Activated CD4-positive, alpha-beta T cell treated with anti-CD3 and anti-CD28 coated beads for 36 hours (primary cell): ENCODE data around the gene MRPL55. TPM values are rescaled to one million over a fixed set of nuclear protein-coding genes. Genes with fewer than 3 reads are reported as not detected.
A peak's percentile ranks its signal among the peaks of the same experiment; 100 is the strongest.

Source experiments
- ATAC-seq: fragments of 200-7000 bp; cut with Tn5 transposase; one replicate; pipeline ENCODE4 v1.10.0; 2021; ENCODE audit warnings: mild to moderate bottlenecking, moderate library complexity
- CTCF ChIA-PET: fragments of 350-600 bp; sonication (Branson Sonifier 250); formaldehyde crosslinking; loops from one replicate; lab custom pipeline; 2021; ENCODE audit warnings: antibody characterized with exemption; lab: Charles Lee
- POLR2A ChIA-PET: fragments of 350-600 bp; sonication (Branson Sonifier 250); formaldehyde crosslinking; loops from one replicate; lab custom pipeline; 2021; ENCODE audit warnings: antibody characterized with exemption, inconsistent platforms; lab: Charles Lee
- DNase-seq: peaks from one replicate; pipeline ENCODE4 v3.0.0-alpha.2; 2020
- H3K27ac Mint-ChIP-seq: one replicate; pipeline ENCODE4 v1.8.0; 2021; ENCODE audit warnings: mixed read lengths
- H3K27me3 Mint-ChIP-seq: one replicate; pipeline ENCODE4 v1.8.0; 2021; ENCODE audit warnings: mixed read lengths
- H3K36me3 Mint-ChIP-seq: one replicate; pipeline ENCODE4 v1.8.0; 2021; ENCODE audit warnings: low read depth, mixed read lengths
- H3K4me1 Mint-ChIP-seq: one replicate; pipeline ENCODE4 v1.8.0; 2021; ENCODE audit warnings: mixed read lengths
- H3K4me3 Mint-ChIP-seq: one replicate; pipeline ENCODE4 v1.8.0; 2021; ENCODE audit warnings: mild to moderate bottlenecking, moderate library complexity, mixed read lengths
- H3K9me3 Mint-ChIP-seq: one replicate; pipeline ENCODE4 v1.8.0; 2021; ENCODE audit warnings: low read depth, mixed read lengths
- intact Hi-C, 2 experiments: fragments of 100-400 bp; cut with DNase I in 1 of 2; cut with micrococcal nuclease in 1 of 2; formaldehyde crosslinking; loops; one replicate each; pipeline versions ENCODE4 v1.14.2 to v1.15.1; 2022 to 2024; cut with DNase I, micrococcal nuclease
- total RNA-seq, 2 experiments: library from RNA; stranded (reverse); gene quantifications; one replicate each; pipeline ENCODE4 v1.2.3, GENCODE V29; 2021

Gene MRPL55
- total RNA-seq, 2 experiments from 2014 or later = 51.0 to 57.7 TPM

DNA sequence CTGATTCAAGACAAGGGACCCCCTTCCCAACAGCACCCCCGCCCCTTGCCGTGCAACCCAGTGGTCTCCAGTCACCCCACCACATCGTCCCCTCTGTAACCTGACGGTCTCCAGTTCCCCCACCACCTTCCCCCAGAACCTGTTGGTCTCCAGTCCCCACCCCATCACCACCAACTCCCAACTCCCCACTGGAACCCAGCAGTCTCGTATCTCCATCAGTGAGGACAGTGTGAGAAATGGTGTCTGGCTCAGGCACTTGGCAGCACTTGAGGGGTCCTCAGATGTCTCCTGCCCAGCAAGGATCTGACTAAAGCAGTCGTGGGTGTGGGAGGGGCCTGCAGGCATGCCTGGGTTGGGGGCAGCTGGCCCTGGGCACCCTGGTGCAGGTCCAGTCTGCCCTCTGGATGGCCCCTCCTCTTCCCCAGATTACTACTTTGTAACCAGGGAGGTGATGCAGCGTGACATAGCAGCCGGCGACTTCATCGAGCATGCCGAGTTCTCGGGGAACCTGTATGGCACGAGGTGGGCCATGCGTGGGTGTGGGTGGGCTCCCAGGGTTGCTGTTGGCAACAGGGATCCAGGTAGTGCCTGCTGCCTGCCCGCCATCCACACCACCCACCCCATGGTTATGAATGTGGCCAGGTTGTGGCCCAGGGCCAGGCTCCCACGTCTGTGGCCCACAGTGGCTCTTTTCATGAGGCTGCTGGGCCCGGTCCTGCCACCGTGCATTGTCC, 37.5 kb upstream of the MRPL55 start:
- H3K4me1 Mint-ChIP-seq = peaks cover 24% of the 10 kb centered on the region
- no peaks in the 10 kb centered on the region for H3K27me3 Mint-ChIP-seq
- DNase-seq = no peak
- H3K9me3 Mint-ChIP-seq = no peaks in the 10 kb centered on the region
- ATAC-seq = no peak
- ChIA-PET POLR2A (no interaction called here), CTCF (no interaction called here)
- peaks cover 20% of the 10 kb centered on the region for H3K36me3 Mint-ChIP-seq
- H3K27ac Mint-ChIP-seq = no peak overlapping the region
- no peak overlapping the region for H3K4me3 Mint-ChIP-seq
- intact Hi-C loops = no loop called here

DNA sequence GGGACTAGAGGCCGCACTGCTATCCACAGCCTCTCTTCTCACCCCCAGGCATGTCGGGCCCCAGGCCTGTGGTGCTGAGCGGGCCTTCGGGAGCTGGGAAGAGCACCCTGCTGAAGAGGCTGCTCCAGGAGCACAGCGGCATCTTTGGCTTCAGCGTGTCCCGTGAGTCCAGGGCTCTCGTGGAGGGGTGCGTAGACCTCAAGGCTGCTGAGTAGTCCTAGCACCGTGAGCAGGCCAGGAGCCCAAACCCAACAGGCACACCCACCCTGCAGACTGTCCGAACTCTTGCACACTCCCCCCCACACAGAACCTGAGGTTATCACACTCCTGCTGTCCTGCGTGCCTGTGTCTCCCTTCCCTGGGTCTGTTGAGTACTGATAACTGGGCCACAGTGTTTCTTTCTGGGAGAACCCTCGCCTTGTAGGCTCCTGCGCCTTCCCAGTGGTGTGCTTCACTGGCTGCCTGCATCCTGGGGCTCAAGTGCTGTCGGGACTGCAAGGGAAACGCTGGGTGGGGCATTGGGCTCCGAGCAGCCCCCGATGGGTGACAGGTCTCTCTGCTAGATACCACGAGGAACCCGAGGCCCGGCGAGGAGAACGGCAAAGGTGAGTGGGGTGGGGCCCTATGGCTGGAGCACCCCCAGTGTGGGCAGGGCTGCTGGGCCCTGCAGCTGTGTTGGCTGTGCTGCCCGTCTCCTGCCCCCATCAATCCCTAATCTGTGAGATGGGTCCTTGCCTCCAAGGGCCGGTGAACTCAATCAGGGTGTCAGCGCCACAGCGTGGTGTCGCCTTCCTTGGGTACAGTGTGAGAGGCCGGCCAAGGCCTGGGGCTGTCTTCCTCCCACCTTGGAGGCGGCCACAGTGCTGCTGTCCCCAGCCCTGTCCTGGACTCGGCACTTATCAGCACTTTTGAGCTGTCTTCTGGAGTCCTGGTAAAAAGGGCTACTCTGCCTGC, 36.6 kb upstream of the MRPL55 start:
- ATAC-seq (no peak), DNase-seq (no peak)
- H3K27ac Mint-ChIP-seq = no peak overlapping the region
- CTCF ChIA-PET = no interaction called here
- POLR2A ChIA-PET = no interaction called here
- peaks cover 28% of the 10 kb centered on the region for H3K36me3 Mint-ChIP-seq
- peaks cover 24% of the 10 kb centered on the region for H3K4me1 Mint-ChIP-seq
- no peaks in the 10 kb centered on the region for H3K27me3 Mint-ChIP-seq
- no peaks in the 10 kb centered on the region for H3K9me3 Mint-ChIP-seq
- intact Hi-C loops = no loop called here
- H3K4me3 Mint-ChIP-seq = no peak overlapping the region

DNA sequence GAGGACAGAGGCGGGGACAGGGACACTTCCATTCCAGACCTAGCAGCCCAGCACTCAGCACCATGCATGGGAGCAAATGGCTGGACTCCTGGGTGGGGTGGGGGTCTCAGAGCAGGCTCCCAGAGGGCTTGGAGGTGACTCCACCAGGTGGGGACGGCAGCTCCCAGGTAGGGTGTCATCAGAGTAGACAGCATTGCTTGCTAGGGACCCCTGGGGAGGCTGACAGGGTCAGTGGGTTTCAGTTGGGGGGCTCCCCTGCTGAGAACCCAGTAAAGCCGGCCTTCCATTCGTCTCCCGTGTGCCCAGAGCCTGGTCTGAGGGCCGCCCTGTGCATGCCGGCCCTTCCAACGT, 35.9 kb upstream of the MRPL55 start:
- DNase-seq (no peak), ATAC-seq (no peak)
- Mint-ChIP-seq H3K4me1 (peaks cover 24% of the 10 kb centered on the region), H3K9me3 (no peaks in the 10 kb centered on the region), H3K27ac (no peak overlapping the region), H3K4me3 (no peak overlapping the region), H3K36me3 (peaks cover 30% of the 10 kb centered on the region), H3K27me3 (no peaks in the 10 kb centered on the region)
- intact Hi-C loops = loop anchor here in 1 of 2 experiments (5.0 kb wide), 1 partner anchor 67 kb away; no protein-coding TSS in a partner anchor
- ChIA-PET POLR2A (no interaction called here), CTCF (no interaction called here)

DNA sequence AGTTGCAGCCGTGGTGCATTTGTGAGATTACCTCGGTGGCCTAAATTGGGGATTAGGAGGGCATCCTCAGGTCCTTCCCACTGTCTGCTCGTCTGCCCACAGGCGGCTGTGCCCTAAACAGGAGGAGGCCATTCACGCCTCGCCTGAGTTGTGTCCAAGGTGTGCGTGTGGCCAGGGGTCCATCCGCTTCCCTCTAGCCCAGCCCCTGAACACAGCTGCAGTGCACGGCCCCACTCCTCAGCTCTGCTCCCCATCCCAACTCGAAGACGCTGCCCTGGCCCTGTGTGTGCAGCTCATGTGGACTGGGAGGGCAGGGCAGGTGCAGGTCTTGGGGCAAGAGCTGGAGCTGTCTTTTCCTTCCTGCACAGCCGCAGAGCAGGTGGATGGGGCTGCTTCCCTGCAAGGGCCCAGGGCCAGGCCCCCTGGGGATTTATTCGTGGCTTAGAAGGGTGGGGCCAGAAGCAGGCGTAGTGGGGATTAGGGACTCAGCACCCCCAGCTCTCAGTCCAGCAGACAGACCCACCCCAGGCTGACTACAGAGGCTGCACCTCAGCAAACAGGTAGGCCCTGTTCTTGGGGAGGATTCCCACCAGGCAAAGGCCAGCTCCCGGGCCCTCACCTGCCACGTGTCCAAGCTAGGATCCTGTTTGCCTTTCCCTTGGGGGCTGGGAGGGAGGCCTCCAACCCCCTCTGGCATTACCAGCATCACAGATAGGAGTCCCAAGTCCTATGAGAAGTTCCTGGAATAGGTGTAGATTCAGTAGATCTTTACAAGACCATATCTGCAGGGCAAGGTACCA, 35.3 kb upstream of the MRPL55 start:
- ATAC-seq (no peak), DNase-seq (no peak)
- peak overlapping the region; percentile 8 for H3K4me3 Mint-ChIP-seq
- H3K36me3 Mint-ChIP-seq = peaks cover 30% of the 10 kb centered on the region
- intact Hi-C loops = loop anchor here in 1 of 2 experiments (5.0 kb wide), 1 partner anchor 68 kb away; no protein-coding TSS in a partner anchor
- peaks cover 24% of the 10 kb centered on the region for H3K4me1 Mint-ChIP-seq
- no peaks in the 10 kb centered on the region for H3K27me3 Mint-ChIP-seq
- CTCF ChIA-PET = interaction anchor here (5.4 kb wide), 1 partner anchor 22 kb away, joined by 29 read pairs; the partner anchor contains the start of gene IBA57
- POLR2A ChIA-PET = interaction anchor here (1.3 kb wide), 1 partner anchor 19 kb away, joined by 3 read pairs; no protein-coding TSS in a partner anchor
- no peaks in the 10 kb centered on the region for H3K9me3 Mint-ChIP-seq
- no peak overlapping the region for H3K27ac Mint-ChIP-seq

DNA sequence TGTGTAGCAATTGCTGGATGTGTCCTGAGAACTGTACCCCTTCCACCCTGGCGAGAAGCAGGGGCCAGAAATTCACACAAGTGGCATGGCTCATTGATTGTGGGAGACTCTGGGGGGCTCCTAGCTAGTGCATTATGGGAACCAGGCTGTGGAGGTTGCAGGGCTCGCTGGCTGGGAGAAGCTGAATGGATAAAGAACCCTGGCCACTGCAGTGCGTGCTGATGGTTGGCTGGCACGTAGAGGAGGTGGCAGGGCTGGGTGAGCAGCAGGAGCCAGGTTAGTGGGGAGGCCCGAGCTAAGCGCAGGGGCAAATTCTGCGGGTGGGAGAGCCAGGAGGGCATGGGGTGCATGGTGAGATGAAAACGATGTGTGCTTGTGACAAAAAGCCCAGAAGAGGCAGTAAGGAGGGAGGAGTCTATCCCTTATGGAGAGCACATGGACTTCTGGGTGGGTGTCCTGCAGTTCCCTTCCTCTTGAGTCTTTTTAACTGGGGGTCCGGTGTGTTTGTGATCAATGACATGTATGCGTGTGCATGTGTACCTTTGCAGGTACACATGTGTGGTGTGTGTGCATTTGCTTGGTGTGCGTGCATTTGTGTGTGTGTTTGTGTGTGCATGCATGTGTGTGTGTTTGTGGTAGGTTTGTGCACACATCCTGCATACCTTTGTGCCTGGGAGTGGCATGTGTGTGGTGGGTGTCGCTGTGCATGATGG, 34.5 kb upstream of the MRPL55 start:
- no peaks in the 10 kb centered on the region for H3K9me3 Mint-ChIP-seq
- ATAC-seq (no peak), DNase-seq (no peak)
- peak overlapping the region; percentile 64 for H3K27ac Mint-ChIP-seq
- CTCF ChIA-PET = interaction anchor here (1.6 to 5.4 kb wide), 2 partner anchors 10 to 23 kb away, joined by 9 to 29 read pairs; partner anchors contain the start of gene IBA57
- POLR2A ChIA-PET = interaction anchor here (0.8 to 1.3 kb wide), 2 partner anchors 20 to 22 kb away, joined by 3 read pairs; partner anchors contain the start of gene IBA57
- no peaks in the 10 kb centered on the region for H3K27me3 Mint-ChIP-seq
- H3K36me3 Mint-ChIP-seq = peaks cover 30% of the 10 kb centered on the region
- H3K4me1 Mint-ChIP-seq = peaks cover 24% of the 10 kb centered on the region
- H3K4me3 Mint-ChIP-seq = peak overlapping the region; percentile 97
- intact Hi-C loops = loop anchor here in 1 of 2 experiments (5.0 kb wide), 1 partner anchor 69 kb away; no protein-coding TSS in a partner anchor

DNA sequence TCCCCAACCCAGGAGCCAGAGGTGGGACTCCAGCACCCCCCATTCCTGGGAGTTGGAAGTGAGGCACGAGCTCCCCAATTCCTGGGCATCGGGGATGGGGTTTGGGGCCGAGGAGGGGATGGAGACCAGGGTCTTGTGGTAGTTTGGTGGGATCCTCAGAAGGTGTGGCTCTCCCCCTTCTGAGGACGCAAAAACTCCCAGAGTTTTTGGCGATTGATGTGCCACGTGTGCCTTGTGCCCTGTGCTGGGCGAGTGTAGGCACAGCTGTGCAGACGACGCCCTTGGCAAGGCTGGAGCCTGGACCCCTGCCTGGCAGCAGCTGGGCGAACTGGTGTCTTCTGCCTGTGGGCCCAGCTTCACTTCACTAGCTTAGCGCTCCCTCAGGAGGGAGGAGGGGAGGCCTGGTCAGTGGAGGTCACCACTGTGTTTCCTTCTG, 33.6 kb upstream of the MRPL55 start:
- ATAC-seq = no peak

DNA sequence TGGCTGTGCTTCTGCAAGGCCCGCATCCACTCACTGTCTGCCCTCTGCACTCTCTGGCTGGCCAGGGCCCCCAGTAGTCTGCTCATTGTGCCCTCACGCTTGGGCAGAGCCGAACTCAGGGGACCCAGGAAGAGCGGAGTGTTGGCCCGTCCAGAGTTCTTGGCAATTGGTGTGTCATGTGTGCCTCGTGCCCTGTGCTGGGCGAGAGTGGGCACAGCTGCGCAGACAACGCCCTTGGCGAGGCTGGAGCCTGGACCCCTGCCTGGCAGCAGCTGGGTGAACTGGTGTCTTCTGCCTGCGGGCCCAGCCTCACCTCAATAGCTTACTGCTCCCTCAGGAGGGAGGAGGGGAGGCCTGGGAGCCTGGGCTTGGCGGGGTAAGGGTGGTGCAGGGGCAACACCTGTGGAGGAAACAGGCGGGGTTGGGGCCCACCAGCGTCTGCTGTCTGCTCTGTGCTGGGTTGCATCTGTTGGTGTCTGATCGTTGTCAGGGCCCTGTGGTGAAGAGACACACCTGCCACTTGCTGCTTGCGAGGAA, 33.1 kb upstream of the MRPL55 start:
- Mint-ChIP-seq H3K4me1 (peaks cover 24% of the 10 kb centered on the region), H3K27ac (peak overlapping the region; percentile 95), H3K27me3 (peaks cover 1% of the 10 kb centered on the region), H3K9me3 (no peaks in the 10 kb centered on the region), H3K4me3 (peak overlapping the region; percentile 97), H3K36me3 (peaks cover 30% of the 10 kb centered on the region)
- intact Hi-C loops = loop anchor here in 1 of 2 experiments (5.0 kb wide), 1 partner anchor 70 kb away; no protein-coding TSS in a partner anchor
- ATAC-seq (no peak), DNase-seq (peak; percentile 14)
- ChIA-PET CTCF (interaction anchor here (0.8 to 5.4 kb wide), 4 partner anchors 10 to 24 kb away, joined by 3 to 29 read pairs (median 6); partner anchors contain the start of gene IBA57), POLR2A (interaction anchor here (1.0 kb wide), 1 partner anchor 31 kb away, joined by 3 read pairs; no protein-coding TSS in a partner anchor)

More for the DNA sequence above, 33.6 kb upstream of the MRPL55 start:
- no peaks in the 10 kb centered on the region for H3K27me3 Mint-ChIP-seq
- no peaks in the 10 kb centered on the region for H3K9me3 Mint-ChIP-seq
- DNase-seq = no peak
- CTCF ChIA-PET = interaction anchor here (1.2 to 5.4 kb wide), 3 partner anchors 11 to 24 kb away, joined by 3 to 29 read pairs (median 9); partner anchors contain the start of gene IBA57
- peak overlapping the region; percentile 97 for H3K4me3 Mint-ChIP-seq
- peaks cover 30% of the 10 kb centered on the region for H3K36me3 Mint-ChIP-seq
- intact Hi-C loops = loop anchor here in 1 of 2 experiments (5.0 kb wide), 1 partner anchor 70 kb away; no protein-coding TSS in a partner anchor
- peak overlapping the region; percentile 42 for H3K27ac Mint-ChIP-seq
- POLR2A ChIA-PET = interaction anchor here (0.8 to 1.3 kb wide), 3 partner anchors 21 to 31 kb away, joined by 3 read pairs; partner anchors contain the start of gene IBA57
- H3K4me1 Mint-ChIP-seq = peaks cover 24% of the 10 kb centered on the region

DNA sequence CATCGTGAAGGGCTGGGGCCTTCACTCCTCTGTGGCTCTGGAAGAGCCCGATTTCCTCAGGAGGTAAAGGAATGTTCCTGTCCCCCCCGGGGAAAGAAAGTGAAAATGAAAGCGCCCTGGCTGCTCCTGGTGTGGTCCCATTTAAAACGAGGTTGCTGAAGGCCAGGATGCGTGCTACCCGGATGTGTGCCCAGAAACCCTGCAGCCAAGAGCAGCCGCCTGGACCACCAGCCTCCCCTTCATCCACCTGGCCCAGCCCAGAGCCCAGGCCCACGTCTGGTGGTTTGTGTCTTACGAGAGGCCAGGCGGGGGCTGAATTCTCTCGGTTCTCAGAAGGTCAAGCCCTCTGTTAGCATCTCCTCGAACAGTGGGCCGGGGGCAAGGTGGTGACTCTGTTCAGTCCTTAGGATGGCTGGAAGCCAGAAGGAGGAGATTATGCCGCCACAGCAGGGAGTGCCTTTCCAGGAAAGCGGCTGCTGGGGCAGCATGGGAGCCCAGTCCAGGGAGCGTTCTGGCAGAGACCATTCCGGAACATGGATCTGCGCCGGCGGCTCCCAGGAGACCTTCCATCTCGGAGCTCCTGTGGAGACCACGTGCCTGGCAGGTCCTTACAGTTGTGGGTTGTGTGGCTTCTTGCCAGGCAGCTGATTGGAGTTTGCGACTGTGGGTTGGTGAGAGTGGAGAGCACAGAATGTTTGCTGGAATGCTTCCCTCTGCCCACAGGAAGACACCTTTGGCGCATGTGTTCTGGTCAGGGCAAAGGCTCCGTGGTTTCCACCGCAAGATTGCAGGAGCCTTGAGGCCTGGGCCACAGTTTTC, 32.3 kb upstream of the MRPL55 start:
- peak overlapping the region; percentile 97 for H3K4me3 Mint-ChIP-seq
- intact Hi-C loops = loop anchor here in 1 of 2 experiments (5.0 kb wide), 1 partner anchor 71 kb away; no protein-coding TSS in a partner anchor
- H3K27me3 Mint-ChIP-seq = peaks cover 2% of the 10 kb centered on the region
- peak; percentile 51 for DNase-seq
- ATAC-seq = no peak
- peaks cover 24% of the 10 kb centered on the region for H3K4me1 Mint-ChIP-seq
- ChIA-PET POLR2A (no interaction called here), CTCF (interaction anchor here (0.8 to 5.4 kb wide), 3 partner anchors 11 to 25 kb away, joined by 3 to 29 read pairs (median 8); partner anchors contain the start of gene IBA57)
- H3K36me3 Mint-ChIP-seq = peaks cover 30% of the 10 kb centered on the region
- H3K9me3 Mint-ChIP-seq = no peaks in the 10 kb centered on the region
- H3K27ac Mint-ChIP-seq = peak overlapping the region; percentile 95

DNA sequence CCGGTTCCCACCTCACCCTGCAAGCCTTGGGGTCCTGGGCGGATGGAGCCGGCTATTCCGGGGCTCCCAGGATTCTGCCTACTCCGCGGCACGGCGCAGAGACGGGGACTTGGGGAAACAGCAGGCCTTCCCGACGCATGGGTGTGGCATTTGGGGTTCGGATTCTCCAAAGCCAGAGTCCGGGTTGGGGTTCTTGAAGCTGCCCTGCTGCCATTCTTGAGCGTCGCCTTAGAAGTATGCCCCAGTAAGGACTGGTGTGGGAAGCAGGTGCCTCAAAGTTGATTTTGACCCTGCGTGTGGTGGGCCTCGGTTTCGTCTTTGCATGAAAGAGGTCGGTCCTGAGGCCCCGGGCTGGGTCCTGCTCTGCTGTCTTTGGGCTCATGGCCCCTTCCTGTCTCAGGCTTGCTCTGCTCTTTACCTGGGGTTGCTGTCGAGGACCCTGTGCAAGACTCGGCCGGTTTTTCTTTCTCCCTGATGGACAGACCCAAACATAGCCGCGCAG, 31.7 kb upstream of the MRPL55 start:
- CTCF ChIA-PET = interaction anchor here (2.1 to 5.4 kb wide), 2 partner anchors 10 to 26 kb away, joined by 8 to 29 read pairs; partner anchors contain the start of gene IBA57

More for the DNA sequence above, 31.7 kb upstream of the MRPL55 start:
- ATAC-seq (no peak), DNase-seq (peak; percentile 38)
- H3K4me1 Mint-ChIP-seq = peaks cover 24% of the 10 kb centered on the region
- H3K9me3 Mint-ChIP-seq = no peaks in the 10 kb centered on the region
- H3K27ac Mint-ChIP-seq = peak overlapping the region; percentile 95
- POLR2A ChIA-PET = interaction anchor here (0.8 to 1.2 kb wide), 3 partner anchors 24 to 33 kb away, joined by 3 to 4 read pairs (median 4); partner anchors contain the start of gene IBA57
- peaks cover 2% of the 10 kb centered on the region for H3K27me3 Mint-ChIP-seq
- intact Hi-C loops = loop anchor here (1.0 to 5.0 kb wide), 15 partner anchors 15 to 352 kb away; partner anchors contain the start of genes ARF1 (in 2 of the 2), MRPL55 (in 2 of the 2), C1orf35 (in 1 of the 2) and IBA57 (in 1 of the 2)
- H3K4me3 Mint-ChIP-seq = peak overlapping the region; percentile 97
- peaks cover 30% of the 10 kb centered on the region for H3K36me3 Mint-ChIP-seq
